Adrenal gland (tissue), 5 donors: Measurements from ENCODE around the gene SLC22A7.

Experiments used
- CTCF ChIP-seq, 6 experiments: fragments of 450-650 bp in 4 of 6; fragments of 200-600 bp in 2 of 6; sonication (generic) in 1 of 6; IDR thresholded peaks; 1 replicate in 5 of 6; 2 replicates in 1 of 6; pipeline versions ENCODE4 v1.5.1 to v1.8.0; 2016 to 2021; ENCODE audit warnings: antibody characterized with exemption in 6 of 6, mild to moderate bottlenecking in 2 of 6, moderate library complexity in 1 of 6
- POLR2A ChIP-seq, 2 donors: fragments of 450-650 bp; IDR thresholded peaks; one replicate each; pipeline ENCODE4 v1.6.1; 2017; ENCODE audit warnings: antibody characterized with exemption in 2 of 2, mild to moderate bottlenecking in 2 of 2, moderate library complexity in 1 of 2
- donor health status: DM: no; HTN: no; CAD: no.

GRCh38 chr6:43331891-43332290 is 33.8 kb downstream of the SLC22A7 start:
- TF ChIP-seq CTCF (IDR thresholded peaks at IDR 0.05) = no peak
- no peak for TF ChIP-seq POLR2A (IDR thresholded peaks at IDR 0.05)
